T-helper 2 cell treated with Interferon-gamma antibody and Interleukin-4, amounts not matched to agents 100 ng/mL and 5 ng/mL, for 36 hours (primary cell): ENCODE data around the gene ACOT8. TPM values are rescaled to one million over a fixed set of nuclear protein-coding genes. Genes with fewer than 3 reads are reported as not detected.

Experiments
- intact Hi-C: fragments of 100-400 bp; cut with micrococcal nuclease; formaldehyde crosslinking; loops from one replicate; pipeline ENCODE4 v1.15.1; 2023
- total RNA-seq: library from RNA; stranded (reverse); gene quantifications from 2 replicates; pipeline ENCODE4 v1.2.3, GENCODE V29; 2022

ACOT8 gene
- total RNA-seq, 1 donor from 2014 or later, result 36.6 TPM

- intact Hi-C loops, result loop anchor here (1.0 to 5.0 kb wide), 9 partner anchors 23 to 495 kb away; partner anchors contain the start of genes CTSA, DNTTIP1, NEURL2 and SNX21
These were observed 657 bp upstream of the ACOT8 start for GRCh38 chr20:45857882-45858216.

- intact Hi-C loops, result no loop called here
These were observed 3.7 kb downstream of the ACOT8 start for GRCh38 chr20:45853484-45853883.

DNA sequence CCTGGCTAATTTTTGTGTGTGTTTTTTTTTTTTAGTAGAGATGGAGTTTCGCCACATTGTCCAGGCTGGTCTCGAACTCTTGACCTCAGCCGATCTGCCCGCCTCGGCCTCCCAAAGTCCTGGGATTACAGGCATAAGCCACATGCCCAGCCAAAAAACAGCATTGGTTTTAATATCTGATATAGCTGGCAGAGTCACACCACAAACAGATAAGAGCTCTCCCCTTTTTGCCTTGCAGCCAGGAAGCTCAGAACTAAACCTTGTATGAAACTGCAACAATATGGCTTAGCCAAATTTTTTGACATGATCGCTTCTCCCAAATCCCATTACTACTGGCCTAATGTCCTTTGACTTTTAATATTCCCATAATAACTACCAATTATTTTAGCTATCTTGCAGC, 4.9 kb downstream of the ACOT8 start:
- intact Hi-C loops, result no loop called here

GRCh38 chr20:45851501-45851900, 5.7 kb downstream of the ACOT8 start:
- intact Hi-C loops, result no loop called here

DNA sequence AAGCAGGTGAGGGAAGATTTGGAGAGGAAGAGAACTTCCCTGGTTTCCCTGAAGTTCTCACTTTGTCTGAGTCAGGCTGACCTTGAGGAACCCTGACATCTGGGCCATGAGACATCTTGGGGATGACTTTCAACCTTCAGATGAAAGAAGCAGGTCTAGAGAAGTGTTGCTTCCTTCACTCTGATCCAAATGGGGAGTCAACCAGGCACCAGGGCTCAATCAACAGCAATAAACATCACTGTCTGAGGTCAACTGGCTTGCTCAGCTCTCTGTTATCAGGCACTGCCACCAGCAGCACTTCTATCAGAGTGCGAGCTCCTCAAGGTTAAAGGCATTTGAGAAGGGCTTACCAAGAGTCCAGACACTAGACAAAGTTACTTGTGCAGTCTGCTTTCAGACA, 6.3 kb downstream of the ACOT8 start:
- intact Hi-C loops, result no loop called here

DNA sequence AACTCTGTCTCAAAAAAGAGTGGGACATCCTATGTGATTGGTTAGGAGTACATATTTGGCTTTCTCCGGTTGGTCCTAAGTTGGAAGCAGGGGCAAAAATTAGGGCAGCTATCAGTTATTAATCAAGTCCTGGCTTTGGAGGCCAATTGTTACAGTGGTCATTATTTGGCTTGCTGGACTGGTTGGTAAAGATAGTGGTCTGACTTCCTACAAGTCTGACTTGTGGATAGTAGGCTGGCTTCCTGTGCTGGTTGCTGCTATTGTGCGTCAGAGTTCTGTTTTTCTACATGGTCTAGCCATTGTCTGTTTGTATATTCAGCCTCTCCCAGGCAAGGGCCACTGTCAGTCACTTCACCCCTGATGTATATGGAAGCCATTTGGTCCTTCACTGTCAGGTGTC, 7.0 kb downstream of the ACOT8 start:
- intact Hi-C loops, result no loop called here

- intact Hi-C loops, result no loop called here
These were observed 8.1 kb downstream of the ACOT8 start for GRCh38 chr20:45848969-45849582.

GRCh38 chr20:45848421-45848820, 8.8 kb downstream of the ACOT8 start:
- intact Hi-C loops, result no loop called here

GRCh38 chr20:45845452-45845851, 11.7 kb downstream of the ACOT8 start:
- intact Hi-C loops, result no loop called here

- intact Hi-C loops, result no loop called here
These were observed 13.7 kb downstream of the ACOT8 start for GRCh38 chr20:45843506-45843905.

DNA sequence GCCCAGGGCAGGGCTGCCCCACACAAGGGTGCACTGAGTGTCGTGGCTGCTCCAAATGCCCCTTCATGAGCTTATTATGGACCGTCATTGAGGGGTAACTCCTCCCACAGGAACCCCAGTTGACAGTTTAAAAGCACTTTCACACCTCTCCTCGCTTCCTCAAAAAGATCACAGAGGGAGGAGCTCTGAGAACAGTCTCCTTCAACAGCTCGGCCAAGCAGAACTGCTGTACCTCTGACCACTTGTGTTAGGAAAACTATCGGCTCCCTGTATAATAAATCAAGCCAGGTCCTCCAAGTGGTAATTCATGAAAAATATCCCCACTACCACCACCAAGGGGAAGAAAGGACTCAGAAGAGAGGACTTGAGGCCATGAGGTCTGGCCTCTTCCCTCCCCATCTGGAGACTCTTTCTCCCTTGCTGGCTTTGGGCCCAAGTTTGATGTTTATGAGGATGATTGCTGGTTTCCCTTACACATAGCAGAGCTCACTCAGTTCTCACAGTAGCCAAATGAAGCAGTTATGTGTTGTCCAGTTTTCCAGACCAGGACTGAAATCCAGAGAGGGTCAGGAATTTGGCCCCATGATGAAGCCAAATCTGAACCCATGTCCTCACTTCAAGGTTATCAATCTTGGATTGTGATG, 14.9 kb downstream of the ACOT8 start:
- intact Hi-C loops, result no loop called here

DNA sequence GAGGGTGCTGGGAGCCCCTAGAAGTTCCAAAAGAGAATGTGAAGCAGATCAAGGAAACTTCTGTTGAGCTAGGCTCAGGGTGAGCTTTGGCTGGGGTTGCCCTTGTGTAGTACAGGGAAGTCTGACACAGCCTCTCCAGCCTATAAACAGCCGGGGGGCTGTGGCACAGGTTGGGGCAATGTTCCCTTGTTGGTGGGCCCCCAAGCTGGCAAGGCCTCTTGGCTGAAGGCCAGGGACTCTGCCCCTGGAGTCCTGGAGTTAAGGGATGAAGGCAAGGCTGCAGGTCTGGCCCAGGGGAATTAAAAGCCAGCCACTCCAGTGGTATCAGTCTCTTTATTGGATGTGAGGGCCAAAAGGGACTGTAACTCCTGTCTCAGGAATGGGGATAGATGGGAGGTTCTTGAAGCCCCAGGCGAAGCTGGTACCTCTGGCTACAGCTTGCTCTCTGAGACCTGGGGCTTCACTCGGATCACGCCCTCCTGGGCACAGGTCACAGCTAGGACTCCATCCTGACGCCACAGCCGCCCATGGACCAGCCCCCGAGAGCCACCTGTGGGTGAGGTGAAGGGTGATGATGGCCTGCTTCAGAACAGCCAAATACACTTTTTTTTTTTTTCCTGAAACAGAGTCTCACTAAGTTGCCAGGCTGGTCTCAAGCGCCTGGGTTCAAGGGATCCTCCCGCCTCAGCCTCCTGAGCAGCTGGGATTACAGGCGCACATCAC, 15.6 kb downstream of the ACOT8 start:
- intact Hi-C loops, result no loop called here

DNA sequence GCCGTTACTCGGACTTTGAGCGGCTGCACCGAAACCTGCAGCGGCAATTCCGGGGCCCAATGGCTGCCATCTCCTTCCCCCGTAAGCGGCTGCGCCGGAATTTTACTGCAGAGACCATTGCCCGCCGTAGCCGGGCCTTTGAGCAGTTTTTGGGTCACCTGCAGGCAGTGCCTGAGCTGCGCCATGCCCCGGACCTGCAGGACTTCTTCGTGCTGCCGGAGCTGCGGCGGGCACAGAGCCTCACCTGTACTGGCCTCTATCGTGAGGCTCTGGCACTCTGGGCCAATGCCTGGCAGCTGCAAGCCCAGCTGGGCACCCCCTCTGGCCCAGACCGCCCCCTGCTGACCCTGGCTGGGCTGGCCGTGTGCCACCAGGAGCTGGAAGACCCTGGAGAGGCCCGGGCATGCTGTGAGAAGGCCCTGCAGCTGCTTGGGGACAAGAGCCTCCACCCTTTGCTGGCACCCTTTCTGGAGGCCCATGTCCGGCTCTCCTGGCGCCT, 16.4 kb downstream of the ACOT8 start:
- intact Hi-C loops, result no loop called here

- intact Hi-C loops, result no loop called here
These were observed 20.4 kb downstream of the ACOT8 start for GRCh38 chr20:45836841-45837240.

- intact Hi-C loops, result loop anchor here (2.0 kb wide), 1 partner anchor 45 kb away; the partner anchor contains the start of gene ZSWIM1
These were observed 21.4 kb downstream of the ACOT8 start for GRCh38 chr20:45835825-45836224.

GRCh38 chr20:45835329-45835765, 21.8 kb downstream of the ACOT8 start:
- intact Hi-C loops, result loop anchor here (2.0 kb wide), 1 partner anchor 45 kb away; the partner anchor contains the start of gene ZSWIM1

DNA sequence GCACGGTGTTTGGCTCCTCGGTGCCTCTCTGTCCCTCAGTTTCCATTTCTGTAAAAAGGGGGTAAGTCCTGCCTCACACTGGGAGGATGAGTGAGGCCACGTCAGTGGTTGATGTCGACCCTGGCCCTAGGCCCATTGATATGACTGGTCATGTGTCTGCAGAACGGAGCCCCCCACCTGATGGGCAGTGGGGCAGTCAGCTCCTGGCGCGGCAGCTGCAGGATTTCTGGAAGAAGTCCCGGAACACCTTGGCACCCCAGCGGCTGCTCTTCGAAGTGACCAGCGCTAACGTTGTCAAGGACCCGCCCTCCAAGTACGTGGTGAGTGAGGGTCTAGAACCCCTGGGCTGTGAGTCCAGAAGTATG, 22.4 kb downstream of the ACOT8 start:
- intact Hi-C loops, result loop anchor here (2.0 kb wide), 1 partner anchor 46 kb away; the partner anchor contains the start of gene ZSWIM1

GRCh38 chr20:45833883-45834796, 23.1 kb downstream of the ACOT8 start:
- intact Hi-C loops, result loop anchor here (1.0 to 2.0 kb wide), 2 partner anchors 23 to 47 kb away; partner anchors contain the start of genes ACOT8, ZSWIM1 and ZSWIM3

GRCh38 chr20:45833030-45833882, 23.9 kb downstream of the ACOT8 start, which contains the start of gene SNX21:
SNX21 (plus strand) TSS chr20:45833799; CDS start chr20:45833920, 121 bp downstream.
- intact Hi-C loops, result loop anchor here (1.0 kb wide), 1 partner anchor 24 kb away; the partner anchor contains the start of genes ACOT8 and ZSWIM3

DNA sequence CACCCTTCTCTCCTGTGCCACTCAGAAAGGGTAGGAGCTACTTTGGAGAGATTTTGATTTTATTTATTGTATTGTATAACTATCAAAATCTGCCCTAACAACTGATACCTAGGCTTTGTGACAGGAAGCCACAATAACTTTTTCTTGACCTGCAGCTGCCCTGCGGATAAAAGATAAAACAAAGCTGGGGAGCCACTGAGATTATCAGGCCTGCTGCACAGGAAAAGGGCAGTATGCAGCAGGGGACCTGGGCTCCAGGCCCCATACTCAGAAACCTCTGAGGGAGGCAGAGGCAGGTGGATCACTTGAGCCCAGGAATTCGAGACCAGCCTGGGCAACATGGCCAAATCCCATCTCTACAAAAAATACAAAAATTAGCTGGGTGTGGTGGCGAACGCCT, 24.6 kb downstream of the ACOT8 start:
- intact Hi-C loops, result loop anchor here (1.0 kb wide), 1 partner anchor 25 kb away; the partner anchor contains the start of genes ACOT8 and ZSWIM3
